ENCODE data around the gene RASL10B. TPM values are rescaled to one million over a fixed set of nuclear protein-coding genes. Genes with fewer than 3 reads are reported as not detected.

Gene RASL10B
- total and polyA plus RNA-seq, 10 of the 15 experiments (the other 5 are each of a cell fraction or from before 2014, with no cell fraction given) = not detected

GRCh38 chr17:35764123-35764991 lies 32.9 kb downstream of the RASL10B start (continued):
- no peak for TF ChIP-seq WRNIP1 (IDR thresholded peaks at IDR 0.05; ENCODE audit: borderline replicate concordance, low read depth, low read length)
- peak; percentile 75; the same call in 1 of the 2 replicates for TF ChIP-seq ZNF592 (IDR thresholded peaks at IDR 0.05)
- no peak for TF ChIP-seq SUZ12 (IDR thresholded peaks at IDR 0.05; ENCODE audit: unreplicated experiment)
- TF ChIP-seq RBBP5 (conservative IDR thresholded peaks at IDR 0.05) = no peak
- TF ChIP-seq CUX1 (IDR thresholded peaks at IDR 0.05; ENCODE audit: insufficient replicate concordance, low read depth, low read length) = no peak
- TF ChIP-seq SMC3 (IDR thresholded peaks at IDR 0.05; ENCODE audit: borderline replicate concordance, low read length) = peak; percentile 72

Measured in GM12878 (cell line).